HG02610 (cell line): Measurements from ENCODE around the gene STRBP.

Experiments used
- ATAC-seq: cut with Tn5 transposase; IDR thresholded peaks from one replicate; pipeline ENCODE4 v1.9.1; 2021; ENCODE audit warnings: mild to moderate bottlenecking, moderate library complexity; ENCODE audit not compliant: unreplicated experiment

The STRBP gene

GRCh38 chr9:123073441-123073840 lies 194.9 kb downstream of the STRBP start:
- ATAC-seq = no peak

DNA sequence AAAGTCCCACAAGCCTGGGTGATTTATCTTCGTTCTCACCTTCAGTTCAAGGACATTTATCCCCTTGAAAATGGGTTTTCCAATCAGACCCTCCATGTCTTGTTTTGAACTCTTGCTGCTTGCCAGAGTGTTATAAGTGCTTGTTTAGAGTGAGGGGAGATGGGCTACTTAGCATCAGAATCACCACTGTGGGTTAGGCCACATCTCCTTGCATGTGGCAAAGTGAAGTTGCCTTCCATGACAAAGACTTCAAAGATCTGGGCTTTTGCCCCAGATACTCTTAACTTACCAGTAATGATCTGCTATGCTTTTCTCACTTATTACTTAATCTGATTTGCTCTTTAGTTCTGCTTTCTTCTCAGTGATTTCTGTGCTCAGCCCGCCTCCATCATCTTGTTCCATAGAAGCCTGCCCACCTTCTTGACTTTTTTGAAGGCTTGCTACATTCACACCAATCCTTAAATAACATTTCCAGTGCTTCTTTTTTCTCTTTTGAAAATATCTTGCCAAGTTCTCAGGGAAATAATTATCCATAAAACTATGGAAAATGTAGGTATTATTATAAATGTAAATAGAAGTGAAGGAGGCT lies 195.9 kb downstream of the STRBP start:
- no peak for ATAC-seq
